Mammary epithelial cell (primary cell): ENCODE data around the gene GNGT1.

Experiments
- EZH2 ChIP-seq: IDR thresholded peaks from 2 replicates; pipeline ENCODE4 v1.6.1; 2012; ENCODE audit warnings: low read length, inconsistent platforms, borderline replicate concordance
- TF ChIP-seq, protein P1 (sequence below), 2 donors: IDR thresholded peaks in 1 of 2; conservative IDR thresholded peaks in 1 of 2; 2 replicates each; pipeline ENCODE4 v1.5.1; 2011 to 2012; ENCODE audit warnings: inconsistent platforms in 2 of 2, low read length in 2 of 2, mild to moderate bottlenecking in 2 of 2, control low read depth in 1 of 2, low read depth in 1 of 2; ENCODE audit not compliant: insufficient read depth in 1 of 2; ENCODE audit errors: extremely low read depth in 1 of 2

DNA sequence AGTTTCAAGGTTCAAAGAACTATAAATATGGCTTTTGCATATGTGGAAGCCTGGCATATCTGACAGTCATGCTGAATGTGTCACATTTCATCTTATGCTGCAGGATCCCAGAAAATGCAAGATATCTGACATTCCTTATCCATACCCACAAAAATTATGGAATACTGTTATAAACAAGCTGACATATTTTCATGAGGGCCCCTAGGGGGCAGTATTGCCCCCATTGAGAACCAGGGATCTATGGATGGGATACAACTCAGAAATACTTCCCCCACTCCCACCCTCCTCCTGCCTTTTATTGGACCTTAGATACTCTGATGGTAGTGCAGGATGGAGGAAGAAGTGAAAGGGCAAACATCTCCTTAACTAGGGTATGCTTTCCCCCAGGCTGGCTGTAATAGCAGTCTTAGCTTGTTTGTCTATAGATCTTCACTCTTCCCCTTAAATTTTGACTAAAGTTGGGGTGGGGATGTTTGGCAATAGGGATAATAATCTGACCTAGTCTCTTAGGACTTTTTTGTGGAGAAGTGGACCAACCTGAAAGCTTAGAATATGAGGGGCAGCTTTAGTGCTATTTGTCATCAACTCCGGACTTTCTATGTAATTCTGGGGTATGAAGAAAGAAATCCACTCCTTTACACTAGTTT is 3.5 kb upstream of the GNGT1 start:
- TF ChIP-seq, protein P1, sequence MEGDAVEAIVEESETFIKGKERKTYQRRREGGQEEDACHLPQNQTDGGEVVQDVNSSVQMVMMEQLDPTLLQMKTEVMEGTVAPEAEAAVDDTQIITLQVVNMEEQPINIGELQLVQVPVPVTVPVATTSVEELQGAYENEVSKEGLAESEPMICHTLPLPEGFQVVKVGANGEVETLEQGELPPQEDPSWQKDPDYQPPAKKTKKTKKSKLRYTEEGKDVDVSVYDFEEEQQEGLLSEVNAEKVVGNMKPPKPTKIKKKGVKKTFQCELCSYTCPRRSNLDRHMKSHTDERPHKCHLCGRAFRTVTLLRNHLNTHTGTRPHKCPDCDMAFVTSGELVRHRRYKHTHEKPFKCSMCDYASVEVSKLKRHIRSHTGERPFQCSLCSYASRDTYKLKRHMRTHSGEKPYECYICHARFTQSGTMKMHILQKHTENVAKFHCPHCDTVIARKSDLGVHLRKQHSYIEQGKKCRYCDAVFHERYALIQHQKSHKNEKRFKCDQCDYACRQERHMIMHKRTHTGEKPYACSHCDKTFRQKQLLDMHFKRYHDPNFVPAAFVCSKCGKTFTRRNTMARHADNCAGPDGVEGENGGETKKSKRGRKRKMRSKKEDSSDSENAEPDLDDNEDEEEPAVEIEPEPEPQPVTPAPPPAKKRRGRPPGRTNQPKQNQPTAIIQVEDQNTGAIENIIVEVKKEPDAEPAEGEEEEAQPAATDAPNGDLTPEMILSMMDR (conservative IDR thresholded peaks at IDR 0.05 in 1 of 2, IDR thresholded peaks at IDR 0.05 in 1 of 2; ENCODE audit: extremely low read depth in 1 of 2, insufficient read depth in 1 of 2, low read depth in 1 of 2, low read length in 2 of 2), result peak; percentile 68 to 80
- TF ChIP-seq EZH2, result no peak
